A549 (cell line): ENCODE measurements around the gene RPL19. TPM values are rescaled to one million over a fixed set of nuclear protein-coding genes. Genes with fewer than 3 reads are reported as not detected.

Source experiments
- ATAC-seq, 2 experiments: fragments of 200-7000 bp in 1 of 2; fragments of >200 bp in 1 of 2; cut with Nextera tagmentation in 1 of 2; cut with Tn5 transposase in 1 of 2; 3 replicates each; pipeline versions ENCODE4 v1.8.0 to v1.9.1; 2018 to 2020; ENCODE audit warnings: mild to moderate bottlenecking in 1 of 2, moderate library complexity in 1 of 2
- CTCF ChIA-PET: fragments of 300-600 bp; sonication (Branson Sonifier 250); formaldehyde crosslinking; extraction: SDS; loops from one replicate; lab custom pipeline; 2021; ENCODE audit warnings: antibody characterized with exemption, inconsistent platforms; lab: Yijun Ruan, JAX
- POLR2A ChIA-PET: fragments of 350-600 bp; formaldehyde crosslinking; extraction: SDS; loops from one replicate; lab custom pipeline; 2021; ENCODE audit warnings: antibody characterized with exemption, inconsistent platforms; lab: Yijun Ruan, JAX
- DNase-seq, 2 experiments: peaks; one replicate each; pipeline versions ENCODE4 v3.0.0 to v3.0.0-alpha.2; 2011 to 2016; ENCODE audit warnings: low read depth in 1 of 2, low spot score in 1 of 2
- FAIRE-seq: peaks from 2 replicates; lab custom pipeline; 2011; peaks lifted over from hg19 to GRCh38; lab: Jason Lieb, UNC
- H3K27ac ChIP-seq, 2 experiments: fragments of >200 bp; sonication (Bioruptor Twin); formaldehyde crosslinking; 3 replicates each; pipeline ENCODE4 v1.5.1; 2016 to 2017
- H3K4me1 ChIP-seq: fragments of >200 bp; sonication (Bioruptor Twin); formaldehyde crosslinking; 3 replicates; pipeline ENCODE4 v1.6.1; 2016
- H3K4me2 ChIP-seq: fragments of >200 bp; sonication (Bioruptor Twin); formaldehyde crosslinking; 3 replicates; pipeline ENCODE4 v1.6.1; 2016
- H3K4me3 ChIP-seq: fragments of >200 bp; sonication (Bioruptor Twin); formaldehyde crosslinking; 3 replicates; pipeline ENCODE4 v1.5.1; 2016
- H3K9me3 ChIP-seq: fragments of >200 bp; sonication (Bioruptor Twin); formaldehyde crosslinking; 3 replicates; pipeline ENCODE4 v1.6.1; 2016
- BHLHE40 ChIP-seq: IDR thresholded peaks from 2 replicates; pipeline ENCODE4 v1.6.1; 2012; ENCODE audit warnings: low read depth, low read length, inconsistent platforms
- CEBPB ChIP-seq, 2 experiments: fragments of >200 bp in 1 of 2; sonication (Bioruptor Twin) in 1 of 2; formaldehyde crosslinking in 1 of 2; IDR thresholded peaks; 2 replicates each; pipeline ENCODE4 v1.6.1; 2012 to 2016
- CHD2 ChIP-seq: fragments of 150-350 bp; IDR thresholded peaks from 2 replicates; pipeline ENCODE4 v1.6.1; 2014; ENCODE audit warnings: low read length; ENCODE audit not compliant: partially characterized antibody
- CTCF ChIP-seq: fragments of >200 bp; sonication (Bioruptor Twin); formaldehyde crosslinking; IDR thresholded peaks from 3 replicates; pipeline ENCODE4 v1.5.1; 2016
- EHF ChIP-seq: fragments of 250-450 bp; sonication (Bioruptor Pico); IDR thresholded peaks from 2 replicates; pipeline ENCODE4 v1.5.0; 2020; ENCODE audit warnings: mild to moderate bottlenecking
- EHMT2 ChIP-seq: fragments of 200-600 bp; sonication (generic); IDR thresholded peaks from 2 replicates; pipeline ENCODE4 v1.6.1; 2016; ENCODE audit warnings: antibody characterized with exemption, low read depth, mild to moderate bottlenecking, moderate library complexity
- ELK1 ChIP-seq: fragments of 150-350 bp; IDR thresholded peaks from 2 replicates; pipeline ENCODE4 v1.6.1; 2014; ENCODE audit warnings: low read depth, mild to moderate bottlenecking, low read length
- ESRRA ChIP-seq: fragments of 150-350 bp; IDR thresholded peaks from 2 replicates; pipeline ENCODE4 v1.6.1; 2014; ENCODE audit warnings: mild to moderate bottlenecking, low read length, borderline replicate concordance
- FOXS1 ChIP-seq: fragments of 250-450 bp; sonication (Bioruptor Pico); IDR thresholded peaks from 2 replicates; pipeline ENCODE4 v1.5.0; 2020; ENCODE audit warnings: mild to moderate bottlenecking, moderate library complexity
- GATA3 ChIP-seq: IDR thresholded peaks from 2 replicates; pipeline ENCODE4 v1.6.1; 2012; ENCODE audit warnings: borderline replicate concordance
- HDAC2 ChIP-seq: fragments of 200-600 bp; sonication (generic); IDR thresholded peaks from 2 replicates; pipeline ENCODE4 v1.6.1; 2016
- HOXA7 ChIP-seq: fragments of 250-450 bp; sonication (Bioruptor Pico); IDR thresholded peaks from 2 replicates; pipeline ENCODE4 v1.5.0; 2020; ENCODE audit warnings: mild to moderate bottlenecking, moderate library complexity
- HOXB5 ChIP-seq: fragments of 250-450 bp; sonication (Bioruptor Pico); IDR thresholded peaks from 2 replicates; pipeline ENCODE4 v1.5.0; 2020; ENCODE audit warnings: mild to moderate bottlenecking, moderate library complexity
- KDM5A ChIP-seq: fragments of 200-600 bp; sonication (generic); IDR thresholded peaks from 2 replicates; pipeline ENCODE4 v1.6.1; 2016; ENCODE audit warnings: antibody characterized with exemption, mild to moderate bottlenecking
- MYC ChIP-seq: IDR thresholded peaks from 2 replicates; pipeline ENCODE4 v1.6.1; 2012; ENCODE audit warnings: mild to moderate bottlenecking, inconsistent platforms, low read length, improper control_type of control experiment, borderline replicate concordance
- NPAS2 ChIP-seq: fragments of 250-450 bp; sonication (Bioruptor Pico); IDR thresholded peaks from 2 replicates; pipeline ENCODE4 v1.8.0; 2022; ENCODE audit warnings: mild to moderate bottlenecking, moderate library complexity, borderline replicate concordance
- POLR2A ChIP-seq: IDR thresholded peaks from 2 replicates; pipeline ENCODE4 v1.6.1; 2012; ENCODE audit warnings: mild to moderate bottlenecking, low read length
- RAD21 ChIP-seq, 2 experiments: fragments of >200 bp in 1 of 2; sonication (Bioruptor Twin) in 1 of 2; formaldehyde crosslinking in 1 of 2; IDR thresholded peaks in 1 of 2; conservative IDR thresholded peaks in 1 of 2; 2 replicates in 1 of 2; 3 replicates in 1 of 2; pipeline ENCODE4 v1.6.1; 2012 to 2018; ENCODE audit warnings: inconsistent platforms in 1 of 2
- RNF2 ChIP-seq: fragments of 200-600 bp; sonication (generic); IDR thresholded peaks from 2 replicates; pipeline ENCODE4 v1.6.1; 2016; ENCODE audit warnings: low read depth, mild to moderate bottlenecking, antibody characterized with exemption, moderate library complexity, borderline replicate concordance
- SMC3 ChIP-seq: fragments of >200 bp; sonication (Bioruptor Twin); formaldehyde crosslinking; IDR thresholded peaks from 3 replicates; pipeline ENCODE4 v1.6.1; 2018; ENCODE audit warnings: inconsistent platforms
- SREBF2 ChIP-seq: fragments of 450-650 bp; IDR thresholded peaks from 2 replicates; pipeline ENCODE4 v1.6.1; 2014; ENCODE audit warnings: mild to moderate bottlenecking, moderate library complexity
- ZC3H11A ChIP-seq: fragments of 450-650 bp; IDR thresholded peaks from 2 replicates; pipeline ENCODE4 v1.6.1; 2014; ENCODE audit warnings: antibody characterized with exemption, mild to moderate bottlenecking
- WGBS: methylation state at CpG from one replicate; pipeline ENCODE4 v1.1.6; 2017; ENCODE audit errors: missing lambda C conversion rate; 5-methylcytosine and 5-hydroxymethylcytosine counted together
- polyA plus RNA-seq, 4 experiments: library from polyadenylated mRNA; depleted of rRNA in 3 of 4; stranded (reverse); fragments of >200 nt; fragmentation: RNase III in 1 of 4; extraction: RNeasy Plus Mini Kit Qiagen cat#74134 plus additional on column Dnase treatment in 1 of 4; gene quantifications; 2 replicates in 3 of 4; 3 replicates in 1 of 4; pipeline ENCODE4 v1.2.3, GENCODE V29; 2011 to 2017

The RPL19 gene
- polyA plus RNA-seq, 2 of the 4 experiments (the other 2 are of a cell fraction), result 2,211 to 2,862 TPM

GRCh38 chr17:39192901-39193300 is 7.2 kb upstream of the RPL19 start:
- ChIA-PET POLR2A (no interaction called here), CTCF (interaction anchor here (0.5 to 31.5 kb wide), 9 partner anchors 10 to 210 kb away, joined by 3 to 1140 read pairs (median 8); no protein-coding TSS in a partner anchor)
- no peak overlapping the region for H3K4me3 ChIP-seq
- WGBS, result 95% methylated on average over 16 of the region's 16 CpGs
- no peak overlapping the region for H3K27ac ChIP-seq
- TF ChIP-seq CTCF, result no peak
- TF ChIP-seq ESRRA, result no peak
- no peak for TF ChIP-seq MYC
- no peak for TF ChIP-seq EHF
- no peak for TF ChIP-seq NPAS2 (CRISPR knock-in tag)
- no peak for TF ChIP-seq HOXA7 (CRISPR knock-in tag)
- no peak for TF ChIP-seq RAD21 (conservative IDR thresholded peaks at IDR 0.05 in 1 of 2, IDR thresholded peaks at IDR 0.05 in 1 of 2)
- H3K4me2 ChIP-seq, result no peak overlapping the region
- DNase-seq (no peak), ATAC-seq (no peak), FAIRE-seq (no peak)
- H3K9me3 ChIP-seq, result no peaks in the 10 kb centered on the region
- peaks cover 26% of the 10 kb centered on the region for H3K4me1 ChIP-seq

GRCh38 chr17:39193346-39193745 is 6.7 kb upstream of the RPL19 start:
- ATAC-seq (no peak), FAIRE-seq (no peak), DNase-seq (no peak)
- no peaks in the 10 kb centered on the region for H3K9me3 ChIP-seq
- H3K4me1 ChIP-seq, result peaks cover 31% of the 10 kb centered on the region
- ChIA-PET POLR2A (no interaction called here), CTCF (interaction anchor here (0.5 to 31.5 kb wide), 8 partner anchors 10 to 210 kb away, joined by 3 to 1140 read pairs (median 10); no protein-coding TSS in a partner anchor)
- H3K4me2 ChIP-seq, result no peak overlapping the region
- no peak overlapping the region for H3K27ac ChIP-seq
- WGBS, result 90% methylated on average over 10 of the region's 10 CpGs
- no peak overlapping the region for H3K4me3 ChIP-seq
- TF ChIP-seq EHMT2, result no peak
- TF ChIP-seq NPAS2 (CRISPR knock-in tag), result no peak
- no peak for TF ChIP-seq ELK1
- TF ChIP-seq GATA3, result no peak
- no peak for TF ChIP-seq SMC3
- TF ChIP-seq RNF2, result no peak
- no peak for TF ChIP-seq SREBF2
- TF ChIP-seq CEBPB (IDR thresholded peaks at IDR 0.05), result no peak
- no peak for TF ChIP-seq POLR2A
- no peak for TF ChIP-seq FOXS1 (CRISPR knock-in tag)
- no peak for TF ChIP-seq HDAC2
- no peak for TF ChIP-seq ZC3H11A
- no peak for TF ChIP-seq BHLHE40
- TF ChIP-seq KDM5A, result no peak
- TF ChIP-seq CHD2, result no peak
- no peak for TF ChIP-seq HOXB5
